BJ (cell line): Measurements from ENCODE around the gene UBA3. TPM values are rescaled to one million over a fixed set of nuclear protein-coding genes. Genes with fewer than 3 reads are reported as not detected.
A peak's percentile ranks its signal among the peaks of the same experiment; 100 is the strongest.

Source experiments
- CTCF ChIA-PET: fragments of 350-600 bp; formaldehyde crosslinking; extraction: SDS; loops from one replicate; lab custom pipeline; 2021; ENCODE audit warnings: antibody characterized with exemption, inconsistent platforms; lab: Yijun Ruan, JAX
- POLR2A ChIA-PET: fragments of 300-600 bp; sonication (Branson Sonifier 250); formaldehyde crosslinking; extraction: SDS; loops from one replicate; lab custom pipeline; 2021; ENCODE audit warnings: antibody characterized with exemption; lab: Charles Lee
- DNase-seq: peaks from one replicate; pipeline ENCODE4 v3.0.0-alpha.2; 2011; ENCODE audit warnings: low read depth
- H3K27me3 ChIP-seq: 2 replicates; pipeline ENCODE4 v1.6.0; 2011; ENCODE audit warnings: low read length; ENCODE audit not compliant: control insufficient read depth, insufficient read depth
- H3K36me3 ChIP-seq: 2 replicates; pipeline ENCODE4 v1.5.1; 2011; ENCODE audit warnings: low read length; ENCODE audit not compliant: control insufficient read depth, insufficient read depth
- H3K4me3 ChIP-seq: 2 replicates; pipeline ENCODE4 v1.5.1; 2011; ENCODE audit warnings: low read depth, mild to moderate bottlenecking, control low read depth, low read length
- polyA plus RNA-seq: library from polyadenylated mRNA; depleted of rRNA; stranded (reverse); fragments of >200 nt; gene quantifications from 2 replicates; pipeline ENCODE4 v1.2.3, GENCODE V29; 2011
- TF ChIP-seq, protein P1 (sequence below): IDR thresholded peaks from 2 replicates; pipeline ENCODE4 v1.5.1; 2011; ENCODE audit warnings: low read depth, mild to moderate bottlenecking, control low read depth, inconsistent platforms, low read length, moderate library complexity; ENCODE audit not compliant: insufficient read depth

Gene UBA3
- polyA plus RNA-seq, 1 experiment, result 36.6 TPM

DNA sequence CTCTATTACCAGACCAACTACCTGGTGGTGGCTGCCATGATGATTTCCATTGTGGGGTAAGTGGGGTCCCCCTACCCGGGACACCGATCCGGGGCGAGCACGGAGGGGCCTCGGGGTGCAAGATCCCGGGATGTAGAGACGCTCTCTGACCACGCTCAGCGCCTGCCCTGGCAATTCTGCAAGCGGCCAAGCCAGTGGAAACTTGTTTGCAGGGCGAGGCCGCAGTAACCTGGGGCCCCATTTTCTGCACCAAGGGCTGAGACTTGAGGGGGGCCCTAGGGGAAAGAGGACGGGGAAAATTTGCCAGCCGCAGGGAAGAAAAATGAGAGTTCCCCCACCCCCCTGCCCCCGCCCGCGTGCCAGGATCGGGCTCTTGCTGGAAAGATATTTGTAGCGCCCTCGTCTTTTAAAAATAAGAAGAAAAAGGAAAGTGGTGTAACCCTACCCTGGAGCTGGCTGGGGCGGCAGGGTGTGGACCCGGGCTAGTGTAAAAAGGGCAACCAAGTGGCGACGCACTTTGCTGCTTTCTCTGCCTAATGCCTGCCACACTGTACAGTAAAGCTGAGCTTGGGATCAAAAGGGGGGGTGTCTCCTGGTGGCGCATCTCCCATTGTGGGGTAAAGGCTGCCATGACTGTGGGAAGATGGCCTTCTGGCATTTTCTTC, 5.1 kb upstream of the UBA3 start:
- Histone ChIP-seq H3K27me3 (no peaks in the 10 kb centered on the region), H3K36me3 (no peaks in the 10 kb centered on the region), H3K4me3 (peak overlapping the region; percentile 83)
- DNase-seq, result no peak
- ChIA-PET CTCF (interaction anchor here (0.8 to 3.0 kb wide), 2 partner anchors 8 to 35 kb away, joined by 3 to 19 read pairs; partner anchors contain the start of gene LMOD3), POLR2A (no interaction called here)
- TF ChIP-seq, protein P1, sequence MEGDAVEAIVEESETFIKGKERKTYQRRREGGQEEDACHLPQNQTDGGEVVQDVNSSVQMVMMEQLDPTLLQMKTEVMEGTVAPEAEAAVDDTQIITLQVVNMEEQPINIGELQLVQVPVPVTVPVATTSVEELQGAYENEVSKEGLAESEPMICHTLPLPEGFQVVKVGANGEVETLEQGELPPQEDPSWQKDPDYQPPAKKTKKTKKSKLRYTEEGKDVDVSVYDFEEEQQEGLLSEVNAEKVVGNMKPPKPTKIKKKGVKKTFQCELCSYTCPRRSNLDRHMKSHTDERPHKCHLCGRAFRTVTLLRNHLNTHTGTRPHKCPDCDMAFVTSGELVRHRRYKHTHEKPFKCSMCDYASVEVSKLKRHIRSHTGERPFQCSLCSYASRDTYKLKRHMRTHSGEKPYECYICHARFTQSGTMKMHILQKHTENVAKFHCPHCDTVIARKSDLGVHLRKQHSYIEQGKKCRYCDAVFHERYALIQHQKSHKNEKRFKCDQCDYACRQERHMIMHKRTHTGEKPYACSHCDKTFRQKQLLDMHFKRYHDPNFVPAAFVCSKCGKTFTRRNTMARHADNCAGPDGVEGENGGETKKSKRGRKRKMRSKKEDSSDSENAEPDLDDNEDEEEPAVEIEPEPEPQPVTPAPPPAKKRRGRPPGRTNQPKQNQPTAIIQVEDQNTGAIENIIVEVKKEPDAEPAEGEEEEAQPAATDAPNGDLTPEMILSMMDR, result no peak

DNA sequence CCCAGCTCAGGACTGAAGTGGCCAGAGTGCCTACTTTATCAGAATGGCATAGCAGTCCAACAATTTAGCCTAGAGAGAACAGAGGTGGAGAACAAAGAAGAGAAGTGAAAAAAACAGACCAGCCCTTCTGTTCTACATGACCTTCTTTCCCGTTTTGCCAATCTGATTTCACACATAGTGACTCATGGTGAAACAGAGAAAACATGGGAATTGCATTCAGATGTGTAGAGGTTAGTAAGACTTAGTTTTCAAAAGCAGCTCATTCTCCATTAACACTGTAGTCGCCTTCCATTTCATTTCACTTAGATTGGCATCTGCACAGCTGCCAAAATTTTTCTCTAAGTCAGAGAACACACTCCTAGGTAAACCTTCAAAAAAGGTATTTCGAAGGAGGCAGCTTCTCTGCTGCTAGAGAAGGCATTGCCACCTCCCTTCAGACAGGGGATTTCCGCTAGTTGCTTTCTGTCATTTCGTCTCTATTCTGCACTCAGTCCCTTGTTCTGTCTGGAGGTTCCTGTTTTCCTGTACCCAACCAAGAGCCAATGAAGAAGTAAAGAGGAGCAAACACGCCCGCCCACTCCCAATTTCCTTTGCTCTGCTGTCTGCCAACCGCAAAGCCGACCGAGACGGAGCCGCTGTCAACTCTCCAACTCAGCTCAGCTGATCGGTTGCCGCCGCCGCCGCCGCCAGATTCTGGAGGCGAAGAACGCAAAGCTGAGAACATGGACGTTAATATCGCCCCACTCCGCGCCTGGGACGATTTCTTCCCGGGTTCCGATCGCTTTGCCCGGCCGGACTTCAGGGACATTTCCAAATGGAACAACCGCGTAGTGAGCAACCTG, 4.4 kb upstream of the UBA3 start, which contains the start of gene ARL6IP5:
Gene ARL6IP5, plus strand, starts transcription at position 612 of the 842 bp plus-strand sequence. Its CDS starts 111 bp downstream, at position 723.
- no peaks in the 10 kb centered on the region for H3K27me3 ChIP-seq
- CTCF ChIA-PET, result interaction anchor here (0.8 to 3.0 kb wide), 2 partner anchors 9 to 36 kb away, joined by 3 to 19 read pairs; partner anchors contain the start of gene LMOD3
- TF ChIP-seq, protein P1, result no peak
- peak within 1 kb of the TSS; percentile 83 for H3K4me3 ChIP-seq
- no peak for DNase-seq
- POLR2A ChIA-PET, result no interaction called here
- H3K36me3 ChIP-seq, result no peaks in the 10 kb centered on the region

DNA sequence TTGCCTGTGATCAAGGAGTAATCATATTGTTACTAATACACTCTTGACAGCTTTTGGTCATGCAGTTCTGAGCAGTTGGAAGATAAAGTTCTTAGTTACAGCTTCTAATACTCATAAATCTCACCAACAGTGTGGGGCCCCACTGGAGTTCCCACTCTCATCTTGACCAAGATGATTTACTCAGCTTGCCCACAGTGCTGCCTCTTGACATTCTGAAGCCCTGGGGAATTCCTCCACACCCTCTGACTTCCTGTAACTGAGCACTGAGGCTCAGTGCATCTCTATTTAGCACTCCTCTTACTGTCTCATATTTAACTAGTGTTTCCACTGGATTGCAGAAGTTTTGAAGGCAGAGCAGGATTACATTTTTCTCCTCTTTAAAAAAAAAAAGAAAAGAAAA, 2.6 kb upstream of the UBA3 start:
- ChIA-PET POLR2A (no interaction called here), CTCF (no interaction called here)
- DNase-seq, result no peak
- Histone ChIP-seq H3K4me3 (no peak overlapping the region), H3K27me3 (no peaks in the 10 kb centered on the region), H3K36me3 (no peaks in the 10 kb centered on the region)
- TF ChIP-seq, protein P1, result no peak

DNA sequence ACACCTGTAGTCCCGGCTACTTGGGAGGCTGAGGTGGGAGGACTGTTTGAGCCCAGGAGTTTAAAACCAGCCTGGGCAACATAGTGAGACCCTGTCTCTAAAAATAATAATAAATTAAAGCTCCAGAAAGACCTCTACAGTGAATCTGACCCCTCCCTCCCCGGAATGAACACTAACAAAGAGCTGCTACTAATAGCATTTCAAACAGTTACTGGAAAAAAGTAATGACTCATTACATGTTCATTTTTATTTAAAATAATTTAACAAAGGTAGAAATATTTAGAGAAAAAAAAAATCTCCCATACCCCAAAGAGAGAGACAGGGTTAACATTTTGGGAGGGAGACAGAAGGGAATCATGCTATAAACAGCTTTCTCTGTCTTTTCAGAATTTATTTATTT, 2.2 kb upstream of the UBA3 start:
- ChIA-PET CTCF (no interaction called here), POLR2A (no interaction called here)
- H3K27me3 ChIP-seq, result no peaks in the 10 kb centered on the region
- H3K4me3 ChIP-seq, result no peak overlapping the region
- H3K36me3 ChIP-seq, result no peaks in the 10 kb centered on the region
- no peak for DNase-seq
- TF ChIP-seq, protein P1, result no peak

DNA sequence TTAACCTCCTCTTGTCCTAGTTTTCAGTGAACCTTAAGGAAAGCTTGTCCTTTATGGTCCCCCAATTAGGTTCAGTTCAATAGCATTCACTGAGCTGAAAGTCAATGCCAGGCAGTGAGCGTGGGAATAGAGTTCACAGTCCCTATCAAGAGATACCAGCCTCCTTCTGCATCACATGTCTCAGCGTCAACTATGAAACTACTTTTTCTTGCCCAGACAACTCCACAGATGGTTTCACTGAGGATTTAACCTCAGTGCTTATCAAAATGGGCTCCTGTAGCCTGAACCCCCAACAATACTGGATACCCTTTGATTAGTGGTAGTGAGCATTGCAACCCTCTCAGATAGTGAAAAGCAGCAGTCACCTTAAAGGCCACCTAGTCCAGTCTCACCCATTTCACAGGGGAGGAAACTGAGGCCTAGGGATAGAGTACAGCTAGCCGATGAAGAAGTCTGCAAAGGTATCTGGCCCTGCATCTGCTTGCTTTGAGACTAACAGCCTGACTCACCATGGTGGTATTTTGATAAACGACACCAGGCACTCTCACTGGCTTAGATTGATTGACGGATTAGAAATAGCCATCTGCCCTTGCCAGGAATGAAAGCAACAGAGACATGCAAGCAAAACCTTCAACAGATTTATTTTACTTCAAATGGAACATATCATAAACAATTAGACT, 1.6 kb upstream of the UBA3 start:
- no peak for DNase-seq
- TF ChIP-seq, protein P1, result no peak
- ChIA-PET CTCF (no interaction called here), POLR2A (no interaction called here)
- Histone ChIP-seq H3K27me3 (no peaks in the 10 kb centered on the region), H3K36me3 (no peaks in the 10 kb centered on the region), H3K4me3 (no peak overlapping the region)
